HepG2 (cell line): Measurements from ENCODE around the gene ERCC5. TPM values are rescaled to one million over a fixed set of nuclear protein-coding genes. Genes with fewer than 3 reads are reported as not detected.

Experiments
- ATAC-seq: fragments of 200-7000 bp; cut with Tn5 transposase; 3 replicates; pipeline ENCODE4 v1.9.1; 2020; ENCODE audit warnings: mild to moderate bottlenecking, moderate library complexity
- BruUV-seq: library from RNA; stranded (reverse); fragments of 400-500 nt; replicated peaks from 2 replicates; lab custom pipeline; 2021; lab: Mats Ljungman, UMichigan
- CTCF ChIA-PET: fragments of 300-600 bp; formaldehyde crosslinking; extraction: SDS; loops from one replicate; lab custom pipeline; 2021; ENCODE audit warnings: low total read pairs, inconsistent platforms, low intra/inter-chr PET ratio; lab: Yijun Ruan, JAX
- POLR2A ChIA-PET: fragments of 350-600 bp; sonication (Branson Sonifier 250); formaldehyde crosslinking; loops from one replicate; lab custom pipeline; 2020; ENCODE audit warnings: antibody characterized with exemption, inconsistent platforms; lab: Yijun Ruan, JAX
- DNase-seq: peaks from one replicate; pipeline ENCODE4 v3.0.0-alpha.2; 2015; ENCODE audit warnings: low spot score
- FAIRE-seq: peaks from 3 replicates; lab custom pipeline; 2011; peaks lifted over from hg19 to GRCh38; lab: Jason Lieb, UNC
- H2AFZ ChIP-seq: one replicate; pipeline ENCODE4 v1.6.1; 2011; ENCODE audit warnings: low read length, inconsistent platforms
- H3K27ac ChIP-seq: fragments of 300-600 bp; 3 replicates; pipeline ENCODE4 v1.8.0; 2011; ENCODE audit warnings: mixed run types, mild to moderate bottlenecking, mixed read lengths, low read length, inconsistent platforms; ENCODE audit not compliant: insufficient read depth; ENCODE audit errors: extremely low read length
- H3K27me3 ChIP-seq, 2 experiments: fragments of 200-600 bp in 1 of 2; 2 replicates in 1 of 2; 3 replicates in 1 of 2; pipeline versions ENCODE4 v1.6.0 to v1.8.0; 2011; ENCODE audit warnings: low read length in 2 of 2, mild to moderate bottlenecking in 2 of 2, moderate library complexity in 2 of 2, inconsistent platforms in 1 of 2; ENCODE audit not compliant: insufficient read depth in 2 of 2, control insufficient read depth in 1 of 2
- H3K36me3 ChIP-seq, 2 experiments: fragments of 200-600 bp in 1 of 2; replicated peaks in 1 of 2; 2 replicates in 1 of 2; 3 replicates in 1 of 2; pipeline versions ENCODE4 v1.5.1 to v1.8.0; 2011; ENCODE audit warnings: low read length in 2 of 2, inconsistent platforms in 1 of 2; ENCODE audit not compliant: insufficient read depth in 2 of 2, control insufficient read depth in 1 of 2
- H3K4me1 ChIP-seq: 2 replicates; pipeline ENCODE4 v1.5.1; 2012; ENCODE audit warnings: low read length, inconsistent platforms; ENCODE audit not compliant: insufficient read depth
- H3K4me2 ChIP-seq: 2 replicates; pipeline ENCODE4 v1.6.0; 2011; ENCODE audit warnings: low read depth, low read length, inconsistent platforms
- H3K4me3 ChIP-seq, 3 experiments: fragments of 200-600 bp in 1 of 3; sonication (generic), shearing (Covaris generic) in 1 of 3; replicated peaks in 1 of 3; 2 replicates each; pipeline ENCODE4 v1.5.1; 2011 to 2016; ENCODE audit warnings: low read length in 3 of 3, inconsistent platforms in 2 of 3, low read depth in 2 of 3, mild to moderate bottlenecking in 2 of 3, control low read depth in 1 of 3, mixed read lengths in 1 of 3; ENCODE audit not compliant: insufficient read depth in 1 of 3
- H3K79me2 ChIP-seq: one replicate; pipeline ENCODE4 v1.6.1; 2011; ENCODE audit warnings: low read length, inconsistent platforms; ENCODE audit not compliant: insufficient read depth
- H3K9ac ChIP-seq: 2 replicates; pipeline ENCODE4 v1.6.0; 2011; ENCODE audit warnings: mild to moderate bottlenecking, low read depth, low read length, inconsistent platforms; ENCODE audit not compliant: insufficient read depth
- H3K9me3 ChIP-seq: 2 replicates; pipeline ENCODE4 v1.5.1; 2012; ENCODE audit warnings: mild to moderate bottlenecking, low read length
- H4K20me1 ChIP-seq: 2 replicates; pipeline ENCODE4 v1.6.0; 2011; ENCODE audit warnings: inconsistent platforms, mild to moderate bottlenecking, low read length, moderate library complexity; ENCODE audit not compliant: insufficient read depth
- ISX ChIP-seq: sonication (generic); formaldehyde crosslinking; conservative IDR thresholded peaks from 2 replicates; pipeline ENCODE4 v1.5.0; 2020; ENCODE audit warnings: missing genetic modification reagents
- POGZ ChIP-seq: sonication (generic); formaldehyde crosslinking; IDR thresholded peaks from 2 replicates; pipeline ENCODE4 v1.4.0; 2020; ENCODE audit warnings: mild to moderate bottlenecking, missing genetic modification reagents
- TOE1 ChIP-seq: sonication (generic); formaldehyde crosslinking; IDR thresholded peaks from 2 replicates; pipeline ENCODE4 v1.4.0; 2020; ENCODE audit warnings: mild to moderate bottlenecking, missing genetic modification reagents
- ZBTB3 ChIP-seq: sonication (generic); formaldehyde crosslinking; IDR thresholded peaks from 2 replicates; pipeline ENCODE4 v1.4.0; 2020; ENCODE audit warnings: low read depth, mild to moderate bottlenecking, moderate library complexity, missing genetic modification reagents, borderline replicate concordance
- ZNF446 ChIP-seq: sonication (generic); formaldehyde crosslinking; IDR thresholded peaks from 2 replicates; pipeline ENCODE4 v1.5.0; 2020; ENCODE audit warnings: mild to moderate bottlenecking, missing genetic modification reagents
- ZNF616 ChIP-seq: sonication (generic); formaldehyde crosslinking; IDR thresholded peaks from 2 replicates; pipeline ENCODE4 v1.5.0; 2020; ENCODE audit warnings: low read depth, mild to moderate bottlenecking, missing genetic modification reagents
- ZNF883 ChIP-seq: sonication (generic); formaldehyde crosslinking; IDR thresholded peaks from 2 replicates; pipeline ENCODE4 v1.5.1; 2020; ENCODE audit warnings: mild to moderate bottlenecking, missing genetic modification reagents; ENCODE audit errors: not compliant biosample characterization
- WGBS: methylation state at CpG from one replicate; pipeline ENCODE4 v1.1.6; 2017; ENCODE audit warnings: low lambda C conversion rate; 5-methylcytosine and 5-hydroxymethylcytosine counted together
- in situ Hi-C: cut with HindIII; loops from 2 replicates; pipeline ENCODE4 v1.10.0; 2017; ENCODE audit warnings: low pct_unique_long_range_greater_than_20kb; ENCODE audit not compliant: extremely low pct_ligation_motif_present
- intact Hi-C: fragments of 100-400 bp; cut with micrococcal nuclease; formaldehyde crosslinking; loops from one replicate; pipeline ENCODE4 v1.10.0; 2022; ENCODE audit not compliant: unreplicated experiment
- polyA plus RNA-seq, 8 experiments: library from polyadenylated mRNA; depleted of rRNA in 3 of 8; stranded (reverse) in 7 of 8; unstranded in 1 of 8; fragments of >200 nt; fragmentation: Illumina TruSeq in 4 of 8; extraction: Trizol in 4 of 8; gene quantifications; 2 replicates each; pipeline versions ENCODE4 v1.2.1 to v1.2.3, GENCODE V29; 2011 to 2016; ENCODE audit warnings: low read depth in 4 of 8, missing spikeins in 1 of 8, mixed read lengths in 1 of 8; ENCODE audit not compliant: insufficient read depth in 1 of 8
- total RNA-seq, 5 experiments: library from RNA; depleted of rRNA; stranded (reverse); fragments of >200 nt; fragmentation: Illumina TruSeq; extraction: Trizol; gene quantifications; 2 replicates each; pipeline ENCODE4 v1.2.3, GENCODE V29; 2016; ENCODE audit warnings: low read depth in 1 of 5
- TF ChIP-seq, protein P1 (sequence below): sonication (generic); formaldehyde crosslinking; IDR thresholded peaks from 2 replicates; pipeline ENCODE4 v1.8.0; 2023; ENCODE audit warnings: mild to moderate bottlenecking, missing genetic modification reagents
- TF ChIP-seq, protein P2 (sequence below): sonication (generic); formaldehyde crosslinking; IDR thresholded peaks from 2 replicates; pipeline ENCODE4 v1.5.1; 2020; ENCODE audit warnings: mild to moderate bottlenecking, missing genetic modification reagents, borderline replicate concordance
- TF ChIP-seq, protein P3 (sequence below): sonication (generic); formaldehyde crosslinking; IDR thresholded peaks from 2 replicates; pipeline ENCODE4 v1.8.1; 2023; ENCODE audit warnings: missing genetic modification reagents, inconsistent platforms, borderline replicate concordance

ERCC5 gene
- total and polyA plus RNA-seq, 2 of the 13 experiments (the other 11 are each of a cell fraction or from before 2014, with no cell fraction given): 12.9 to 35.5 TPM

DNA sequence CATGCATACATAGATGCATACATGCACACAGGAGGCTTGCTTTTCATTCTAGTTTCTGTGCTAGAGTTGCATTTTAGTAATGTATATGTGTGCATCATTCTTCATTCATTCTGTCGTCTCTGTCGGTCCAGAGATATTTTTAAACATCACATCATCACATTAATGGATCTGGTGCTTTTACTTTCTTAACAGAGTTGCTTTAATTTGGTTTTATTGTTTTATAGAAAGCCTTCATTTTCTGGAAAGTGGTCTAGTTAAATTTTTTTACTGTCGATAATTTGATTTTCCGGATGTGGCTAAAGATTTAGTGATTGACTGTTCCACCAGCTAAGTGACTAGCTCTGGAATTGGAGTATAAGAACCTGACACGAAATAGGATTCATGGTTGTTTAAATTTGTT, 30.0 kb upstream of the ERCC5 start (continued):
- TF ChIP-seq, protein P1, sequence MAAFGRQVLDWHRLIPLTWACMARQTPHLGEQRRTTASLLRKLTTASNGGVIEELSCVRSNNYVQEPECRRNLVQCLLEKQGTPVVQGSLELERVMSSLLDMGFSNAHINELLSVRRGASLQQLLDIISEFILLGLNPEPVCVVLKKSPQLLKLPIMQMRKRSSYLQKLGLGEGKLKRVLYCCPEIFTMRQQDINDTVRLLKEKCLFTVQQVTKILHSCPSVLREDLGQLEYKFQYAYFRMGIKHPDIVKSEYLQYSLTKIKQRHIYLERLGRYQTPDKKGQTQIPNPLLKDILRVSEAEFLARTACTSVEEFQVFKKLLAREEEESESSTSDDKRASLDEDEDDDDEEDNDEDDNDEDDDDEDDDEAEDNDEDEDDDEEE (CRISPR knock-in tag): no peak

DNA sequence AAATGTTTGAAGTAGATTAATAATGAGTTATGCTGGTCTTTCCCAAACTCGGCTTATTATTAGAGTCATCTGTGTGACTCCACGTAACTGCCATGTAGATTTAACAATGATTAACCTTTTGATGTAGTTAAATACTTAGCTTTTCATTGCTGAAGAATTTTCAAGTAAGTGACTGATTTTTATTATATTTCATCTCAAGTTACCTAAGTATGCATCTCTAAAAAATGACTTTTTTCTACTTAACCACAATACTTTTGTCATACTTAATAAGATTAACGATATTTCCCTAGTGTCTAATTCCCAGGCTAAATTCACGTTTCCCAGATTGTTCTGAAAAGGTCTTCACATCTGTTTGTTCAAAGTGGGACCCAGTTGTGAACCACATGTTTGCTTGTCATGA, 29.1 kb upstream of the ERCC5 start:
- no peak overlapping the region for H3K4me2 ChIP-seq
- no TSS peak for BruUV-seq
- H2AFZ ChIP-seq: no peak overlapping the region
- 97% methylated on average over 4 of the region's 4 CpGs for WGBS
- no peak for TF ChIP-seq TOE1 (CRISPR knock-in tag)
- TF ChIP-seq ZBTB3 (CRISPR knock-in tag): no peak
- no peak for TF ChIP-seq POGZ (CRISPR knock-in tag)
- no peak for TF ChIP-seq ISX
- no peak for TF ChIP-seq ZNF883 (CRISPR knock-in tag)
- TF ChIP-seq, protein P2, sequence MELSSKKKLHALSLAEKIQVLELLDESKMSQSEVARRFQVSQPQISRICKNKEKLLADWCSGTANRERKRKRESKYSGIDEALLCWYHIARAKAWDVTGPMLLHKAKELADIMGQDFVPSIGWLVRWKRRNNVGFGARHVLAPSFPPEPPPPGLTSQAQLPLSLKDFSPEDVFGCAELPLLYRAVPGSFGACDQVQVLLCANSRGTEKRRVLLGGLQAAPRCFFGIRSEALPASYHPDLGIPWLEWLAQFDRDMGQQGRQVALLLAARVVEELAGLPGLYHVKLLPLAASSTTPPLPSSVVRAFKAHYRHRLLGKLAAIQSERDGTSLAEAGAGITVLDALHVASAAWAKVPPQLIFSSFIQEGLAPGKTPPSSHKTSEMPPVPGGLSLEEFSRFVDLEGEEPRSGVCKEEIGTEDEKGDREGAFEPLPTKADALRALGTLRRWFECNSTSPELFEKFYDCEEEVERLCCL (CRISPR knock-in tag): no peak
- TF ChIP-seq ZNF616: no peak
- TF ChIP-seq, protein P3, sequence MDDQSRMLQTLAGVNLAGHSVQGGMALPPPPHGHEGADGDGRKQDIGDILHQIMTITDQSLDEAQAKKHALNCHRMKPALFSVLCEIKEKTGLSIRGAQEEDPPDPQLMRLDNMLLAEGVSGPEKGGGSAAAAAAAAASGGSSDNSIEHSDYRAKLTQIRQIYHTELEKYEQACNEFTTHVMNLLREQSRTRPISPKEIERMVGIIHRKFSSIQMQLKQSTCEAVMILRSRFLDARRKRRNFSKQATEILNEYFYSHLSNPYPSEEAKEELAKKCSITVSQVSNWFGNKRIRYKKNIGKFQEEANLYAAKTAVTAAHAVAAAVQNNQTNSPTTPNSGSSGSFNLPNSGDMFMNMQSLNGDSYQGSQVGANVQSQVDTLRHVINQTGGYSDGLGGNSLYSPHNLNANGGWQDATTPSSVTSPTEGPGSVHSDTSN: no peak
- no peak for TF ChIP-seq ZNF446 (CRISPR knock-in tag)
- H3K36me3 ChIP-seq: peaks cover 4 to 18% of the 10 kb centered on the region in 2 experiments; a peak in 3 of 5 replicates
- CTCF ChIA-PET: no interaction called here
- peaks cover 21% of the 10 kb centered on the region for H3K79me2 ChIP-seq
- intact Hi-C loops (no loop called here), in situ Hi-C loops (no loop called here)
- 0 out of 2 replicates have a peak, but pooled peaks cover 5% of the 10 kb centered on the region for H4K20me1 ChIP-seq
- peaks cover 24% of the 10 kb centered on the region for H3K4me1 ChIP-seq
- FAIRE-seq (no peak), ATAC-seq (no peak), DNase-seq (no peak)
- no peaks in the 10 kb centered on the region for H3K9me3 ChIP-seq
- no peaks in the 10 kb centered on the region for H3K27me3 ChIP-seq
- no peak overlapping the region for H3K4me3 ChIP-seq
- no peak overlapping the region for H3K27ac ChIP-seq
- POLR2A ChIA-PET: no interaction called here
- H3K9ac ChIP-seq: no peak overlapping the region
